GM12801 (cell line): ENCODE results near the gene RPL18.

Experiments
- CTCF ChIP-seq: IDR thresholded peaks from one replicate; pipeline ENCODE4 v1.5.1; 2011; ENCODE audit warnings: control low read depth; ENCODE audit not compliant: insufficient read length; ENCODE audit errors: extremely low read depth

RPL18 gene

GRCh38 chr19:48635966-48636858, 17.2 kb upstream of the RPL18 start:
- no peak for TF ChIP-seq CTCF

- no peak for TF ChIP-seq CTCF
Measured at GRCh38 chr19:48635263-48635965, 16.4 kb upstream of the RPL18 start.

GRCh38 chr19:48634424-48635262, 15.7 kb upstream of the RPL18 start:
- TF ChIP-seq CTCF: no peak

- no peak for TF ChIP-seq CTCF
Measured at GRCh38 chr19:48634036-48634342, 15.0 kb upstream of the RPL18 start.

GRCh38 chr19:48633148-48634035, 14.4 kb upstream of the RPL18 start:
- TF ChIP-seq CTCF: no peak

- TF ChIP-seq CTCF: no peak
Measured at GRCh38 chr19:48632692-48633147, 13.7 kb upstream of the RPL18 start.

- TF ChIP-seq CTCF: no peak
Measured at GRCh38 chr19:48631225-48631624, 12.2 kb upstream of the RPL18 start.
